Osteoblast (primary cell): ENCODE results near the gene ECE2. TPM values are rescaled to one million over a fixed set of nuclear protein-coding genes. Genes with fewer than 3 reads are reported as not detected.

Experiments used
- DNase-seq: peaks from one replicate; pipeline ENCODE4 v3.0.0; 2011; ENCODE audit warnings: low spot score, mixed read lengths; ENCODE audit not compliant: insufficient read length; ENCODE audit errors: missing footprints
- H2AFZ ChIP-seq: 2 replicates; pipeline ENCODE4 v1.6.0; 2011; ENCODE audit warnings: mild to moderate bottlenecking, low read length
- H3K27ac ChIP-seq: 2 replicates; pipeline ENCODE4 v1.5.1; 2011; ENCODE audit warnings: mild to moderate bottlenecking, low read depth, low read length, moderate library complexity
- H3K27me3 ChIP-seq: 2 replicates; pipeline ENCODE4 v1.6.0; 2012; ENCODE audit warnings: mild to moderate bottlenecking, control low read depth, inconsistent platforms, low read length, moderate library complexity; ENCODE audit not compliant: insufficient read depth
- H3K36me3 ChIP-seq: 2 replicates; pipeline ENCODE4 v1.5.1; 2011; ENCODE audit warnings: mild to moderate bottlenecking, low read length, control low read depth, moderate library complexity; ENCODE audit not compliant: insufficient read depth
- H3K4me1 ChIP-seq: 2 replicates; pipeline ENCODE4 v1.5.1; 2011; ENCODE audit warnings: mild to moderate bottlenecking, low read length, control low read depth, moderate library complexity; ENCODE audit not compliant: insufficient read depth
- H3K4me2 ChIP-seq: 2 replicates; pipeline ENCODE4 v1.6.0; 2011; ENCODE audit warnings: mild to moderate bottlenecking, low read length; ENCODE audit not compliant: insufficient read depth
- H3K4me3 ChIP-seq: fragments of 200-600 bp; sonication (generic); 3 replicates; pipeline ENCODE4 v1.5.1; 2012; ENCODE audit warnings: mild to moderate bottlenecking, low read length, inconsistent platforms; ENCODE audit not compliant: insufficient read depth
- H3K79me2 ChIP-seq: 2 replicates; pipeline ENCODE4 v1.6.0; 2012; ENCODE audit warnings: mild to moderate bottlenecking, low read length, control low read depth, inconsistent platforms; ENCODE audit not compliant: insufficient read depth
- H3K9me3 ChIP-seq: 2 replicates; pipeline ENCODE4 v1.5.1; 2011; ENCODE audit warnings: low read depth, low read length, control low read depth
- H4K20me1 ChIP-seq: 2 replicates; pipeline ENCODE4 v1.6.0; 2012; ENCODE audit warnings: mild to moderate bottlenecking, low read length, control low read depth; ENCODE audit not compliant: insufficient read depth
- total RNA-seq: library from RNA; depleted of rRNA; stranded (reverse); fragments of >200 nt; gene quantifications from 2 replicates; pipeline ENCODE4 v1.2.3, GENCODE V29; 2012
- TF ChIP-seq, protein P1 (sequence below): IDR thresholded peaks from 2 replicates; pipeline ENCODE4 v1.5.1; 2011; ENCODE audit warnings: mild to moderate bottlenecking, low read depth, low read length, moderate library complexity; ENCODE audit errors: extremely low read depth

ECE2 gene
- total RNA-seq, 1 donor, result not detected

DNA sequence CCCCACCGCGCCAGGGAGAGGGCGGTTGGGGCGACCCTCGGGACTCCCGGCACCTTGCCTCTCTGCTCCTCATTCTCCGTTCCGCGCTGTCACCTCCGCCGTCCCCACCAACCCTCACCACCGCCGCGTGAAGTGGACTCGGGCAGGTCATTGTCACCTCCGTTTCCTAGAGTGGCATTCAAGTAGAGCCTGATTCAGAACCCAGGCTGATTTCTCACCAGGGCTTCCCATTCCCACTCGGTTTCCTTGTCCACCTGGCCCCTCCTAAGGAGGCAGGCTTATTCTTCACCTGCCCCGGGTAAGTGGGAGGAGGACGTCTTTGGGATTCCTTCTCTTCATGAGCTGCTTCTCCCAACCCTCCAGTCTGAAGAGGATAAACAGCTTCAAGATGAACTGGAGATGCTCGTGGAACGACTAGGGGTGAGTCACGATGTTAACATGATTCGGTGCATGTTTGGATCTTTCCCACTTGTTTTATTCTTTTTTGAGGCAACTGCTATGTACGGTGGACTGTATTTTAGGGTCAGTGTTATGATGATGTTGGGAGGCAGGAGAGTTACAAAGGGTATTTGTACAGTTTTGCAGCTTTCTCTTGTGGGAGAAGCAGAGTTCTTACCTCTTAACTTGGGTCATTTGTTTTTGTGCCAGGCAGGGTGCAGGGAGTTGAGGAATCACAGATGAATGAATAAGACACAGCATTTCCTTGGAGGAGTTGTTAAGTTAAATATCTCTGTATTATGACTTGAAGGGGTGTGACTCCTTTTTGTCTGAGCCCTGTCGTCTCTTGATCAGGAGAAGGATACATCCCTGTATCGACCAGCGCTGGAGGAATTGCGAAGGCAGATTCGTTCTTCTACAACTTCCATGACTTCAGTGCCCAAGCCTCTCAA is 23.9 kb downstream of the ECE2 start:
- DNase-seq, result peak; percentile 31
- no peaks in the 10 kb centered on the region for H3K27me3 ChIP-seq
- H3K36me3 ChIP-seq, result peaks cover 44% of the 10 kb centered on the region
- TF ChIP-seq, protein P1, sequence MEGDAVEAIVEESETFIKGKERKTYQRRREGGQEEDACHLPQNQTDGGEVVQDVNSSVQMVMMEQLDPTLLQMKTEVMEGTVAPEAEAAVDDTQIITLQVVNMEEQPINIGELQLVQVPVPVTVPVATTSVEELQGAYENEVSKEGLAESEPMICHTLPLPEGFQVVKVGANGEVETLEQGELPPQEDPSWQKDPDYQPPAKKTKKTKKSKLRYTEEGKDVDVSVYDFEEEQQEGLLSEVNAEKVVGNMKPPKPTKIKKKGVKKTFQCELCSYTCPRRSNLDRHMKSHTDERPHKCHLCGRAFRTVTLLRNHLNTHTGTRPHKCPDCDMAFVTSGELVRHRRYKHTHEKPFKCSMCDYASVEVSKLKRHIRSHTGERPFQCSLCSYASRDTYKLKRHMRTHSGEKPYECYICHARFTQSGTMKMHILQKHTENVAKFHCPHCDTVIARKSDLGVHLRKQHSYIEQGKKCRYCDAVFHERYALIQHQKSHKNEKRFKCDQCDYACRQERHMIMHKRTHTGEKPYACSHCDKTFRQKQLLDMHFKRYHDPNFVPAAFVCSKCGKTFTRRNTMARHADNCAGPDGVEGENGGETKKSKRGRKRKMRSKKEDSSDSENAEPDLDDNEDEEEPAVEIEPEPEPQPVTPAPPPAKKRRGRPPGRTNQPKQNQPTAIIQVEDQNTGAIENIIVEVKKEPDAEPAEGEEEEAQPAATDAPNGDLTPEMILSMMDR, result no peak
- H4K20me1 ChIP-seq, result peaks cover 33% of the 10 kb centered on the region
- peak overlapping the region; percentile 98 for H3K4me2 ChIP-seq
- no peaks in the 10 kb centered on the region for H3K9me3 ChIP-seq
- peaks cover 14% of the 10 kb centered on the region for H3K4me1 ChIP-seq
- peak overlapping the region; percentile 98 for H3K4me3 ChIP-seq
- H2AFZ ChIP-seq, result peak overlapping the region; percentile 80
- H3K79me2 ChIP-seq, result peaks cover 54% of the 10 kb centered on the region
- H3K27ac ChIP-seq, result peak overlapping the region; percentile 75

DNA sequence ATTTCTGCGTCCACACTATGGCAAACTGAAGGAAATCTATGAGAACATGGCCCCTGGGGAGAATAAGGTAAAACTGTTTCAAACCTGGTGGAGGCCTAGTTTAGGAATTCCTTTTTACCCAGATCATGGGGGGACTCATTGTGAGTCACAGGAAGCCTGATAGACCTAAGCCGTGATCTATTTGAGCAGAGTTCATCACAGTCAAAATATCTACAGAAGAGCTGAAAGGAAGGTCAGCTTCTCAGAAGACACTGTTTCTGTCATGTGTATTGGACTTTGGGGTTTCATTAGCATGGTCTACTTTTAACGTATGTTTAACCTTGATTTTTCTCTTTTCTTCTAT is 24.5 kb downstream of the ECE2 start:
- Histone ChIP-seq H3K27ac (peak overlapping the region; percentile 75), H3K4me1 (peaks cover 14% of the 10 kb centered on the region), H4K20me1 (peaks cover 33% of the 10 kb centered on the region), H3K36me3 (peaks cover 50% of the 10 kb centered on the region), H3K79me2 (peaks cover 55% of the 10 kb centered on the region), H3K9me3 (no peaks in the 10 kb centered on the region), H2AFZ (no peak overlapping the region), H3K27me3 (no peaks in the 10 kb centered on the region), H3K4me2 (peak overlapping the region; percentile 98), H3K4me3 (peak overlapping the region; percentile 98)
- DNase-seq, result peak; percentile 64
- TF ChIP-seq, protein P1, result no peak

DNA sequence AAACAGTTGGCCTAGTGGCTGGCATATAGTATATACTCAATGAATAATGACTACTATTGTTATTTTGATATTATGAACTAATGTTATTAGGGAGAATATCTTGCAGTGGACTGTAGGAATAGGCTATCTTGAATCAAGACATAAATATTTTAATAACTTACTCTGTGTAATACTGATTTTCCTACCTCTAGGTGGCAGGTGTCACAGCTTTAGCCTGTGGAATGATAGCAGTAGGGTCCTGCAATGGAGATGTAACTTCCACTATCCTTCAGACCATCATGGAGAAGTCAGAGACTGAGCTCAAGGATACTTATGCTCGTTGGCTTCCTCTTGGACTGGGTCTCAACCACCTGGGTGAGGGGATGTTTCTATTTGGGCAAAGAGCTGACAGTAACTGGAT is 29.8 kb downstream of the ECE2 start:
- peaks cover 4% of the 10 kb centered on the region for H3K4me1 ChIP-seq
- no peak overlapping the region for H2AFZ ChIP-seq
- H3K4me2 ChIP-seq, result no peak overlapping the region
- no peak overlapping the region for H3K27ac ChIP-seq
- H3K79me2 ChIP-seq, result peaks cover 45% of the 10 kb centered on the region
- no peaks in the 10 kb centered on the region for H3K27me3 ChIP-seq
- no peaks in the 10 kb centered on the region for H3K9me3 ChIP-seq
- peaks cover 34% of the 10 kb centered on the region for H4K20me1 ChIP-seq
- H3K4me3 ChIP-seq, result no peak overlapping the region
- H3K36me3 ChIP-seq, result peaks cover 82% of the 10 kb centered on the region
- peak; percentile 48 for DNase-seq
- TF ChIP-seq, protein P1, result peak; percentile 45

DNA sequence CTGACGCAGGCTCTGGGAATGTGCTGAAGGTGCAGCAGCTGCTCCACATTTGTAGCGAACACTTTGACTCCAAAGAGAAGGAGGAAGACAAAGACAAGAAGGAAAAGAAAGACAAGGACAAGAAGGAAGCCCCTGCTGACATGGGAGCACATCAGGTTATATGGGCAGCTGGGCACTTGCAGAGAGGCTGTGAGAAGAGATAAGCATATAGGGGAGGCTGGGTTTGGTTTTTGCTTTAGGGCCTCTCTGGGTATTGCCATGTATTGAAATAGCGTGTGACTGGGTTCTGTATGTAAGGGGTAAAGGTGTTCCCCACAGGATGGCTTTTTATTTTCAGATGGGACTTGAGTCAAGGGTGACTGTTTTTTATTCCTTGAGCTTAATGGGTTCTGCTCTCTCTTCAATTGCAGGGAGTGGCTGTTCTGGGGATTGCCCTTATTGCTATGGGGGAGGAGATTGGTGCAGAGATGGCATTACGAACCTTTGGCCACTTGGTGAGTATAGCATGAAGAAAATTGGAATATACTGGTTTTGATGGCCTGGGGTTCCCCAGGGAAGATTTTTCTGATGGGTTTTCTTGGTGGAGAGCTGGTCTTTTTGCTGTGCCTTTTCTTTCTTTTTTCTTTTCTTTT is 30.6 kb downstream of the ECE2 start:
- peaks cover 29% of the 10 kb centered on the region for H4K20me1 ChIP-seq
- H3K27ac ChIP-seq, result no peak overlapping the region
- H3K4me3 ChIP-seq, result no peak overlapping the region
- no peak overlapping the region for H2AFZ ChIP-seq
- no peaks in the 10 kb centered on the region for H3K9me3 ChIP-seq
- TF ChIP-seq, protein P1, result no peak
- peaks cover 74% of the 10 kb centered on the region for H3K36me3 ChIP-seq
- no peaks in the 10 kb centered on the region for H3K4me1 ChIP-seq
- H3K27me3 ChIP-seq, result no peaks in the 10 kb centered on the region
- H3K79me2 ChIP-seq, result peaks cover 36% of the 10 kb centered on the region
- DNase-seq, result no peak
- no peak overlapping the region for H3K4me2 ChIP-seq
